ENCODE results near the gene KHDRBS2. TPM values are rescaled to one million over a fixed set of nuclear protein-coding genes. Genes with fewer than 3 reads are reported as not detected.

Gene KHDRBS2
- total and polyA plus RNA-seq, 2 donors (not counting 3 experiments of a cell fraction or from before 2014, with no cell fraction given), result not detected

GRCh38 chr6:62162858-62163257 lies 123.2 kb downstream of the KHDRBS2 start:
- no peak for DNase-seq (ENCODE audit: low read depth, low spot score)
- H3K27ac ChIP-seq (ENCODE audit: insufficient read depth, low read depth, low read length), result no peak overlapping the region
- no peak overlapping the region for H3K9ac ChIP-seq (replicated peaks; ENCODE audit: extremely low read depth, insufficient read depth, low read length)
- H3K36me3 ChIP-seq (ENCODE audit: control insufficient read depth in 2 of 2, extremely low read depth in 1 of 2, insufficient read depth in 2 of 2, low read length in 2 of 2), result no peaks in the 10 kb centered on the region
- H3K4me1 ChIP-seq (ENCODE audit: control insufficient read depth, extremely low read depth, insufficient read depth, low read length), result no peaks in the 10 kb centered on the region
- H4K20me1 ChIP-seq (replicated peaks; ENCODE audit: control insufficient read depth, extremely low read depth, insufficient read depth, low read length), result no peaks in the 10 kb centered on the region
- H3K4me3 ChIP-seq (replicated peaks in 1 of 3; ENCODE audit: insufficient read depth in 1 of 3, low read depth in 1 of 3, low read length in 3 of 3), result no peak overlapping the region
- dilution Hi-C loops (cut with MboI; ENCODE audit: extremely low pct_ligation_motif_present, low sequenced_read_pairs) (no loop called here), intact Hi-C loops (cut with micrococcal nuclease) (no loop called here)
- H3K79me2 ChIP-seq (ENCODE audit: control insufficient read depth, insufficient read depth, low read length), result no peaks in the 10 kb centered on the region
- no TSS peak for BruUV-seq (replicated peaks)
- H3K27me3 ChIP-seq (ENCODE audit: control insufficient read depth in 2 of 2, insufficient read depth in 2 of 2, low read length in 2 of 2), result no peaks in the 10 kb centered on the region
- ChIA-PET CTCF (no interaction called here), POLR2A (no interaction called here)
- no peak for FAIRE-seq
- no peaks in the 10 kb centered on the region for H3K9me3 ChIP-seq (replicated peaks; ENCODE audit: control insufficient read depth, insufficient read depth, low read length)
- H3K9me1 ChIP-seq (replicated peaks; ENCODE audit: control insufficient read depth, extremely low read depth, insufficient read depth, low read length), result no peaks in the 10 kb centered on the region
- H2AFZ ChIP-seq (ENCODE audit: low read depth, low read length), result no peak overlapping the region
- TF ChIP-seq POLR2AphosphoS5 (IDR thresholded peaks at IDR 0.05; ENCODE audit: insufficient read depth, low read depth, low read length) (no peak), FOS (IDR thresholded peaks at IDR 0.05; ENCODE audit: borderline replicate concordance, insufficient read depth, low read length) (no peak), EZH2 (IDR thresholded peaks at IDR 0.05; ENCODE audit: borderline replicate concordance, low read depth, low read length, severe bottlenecking) (no peak), POLR2A (IDR thresholded peaks at IDR 0.05; ENCODE audit: low read depth, low read length) (no peak), MYC (IDR thresholded peaks at IDR 0.05; ENCODE audit: low read depth, low read length) (no peak), GATA2 (IDR thresholded peaks at IDR 0.05; ENCODE audit: insufficient read depth, insufficient read length, low read depth, low read length) (no peak), JUN (IDR thresholded peaks at IDR 0.05; ENCODE audit: borderline replicate concordance, insufficient read depth, insufficient read length, low read depth) (no peak)
- TF ChIP-seq, protein P1, sequence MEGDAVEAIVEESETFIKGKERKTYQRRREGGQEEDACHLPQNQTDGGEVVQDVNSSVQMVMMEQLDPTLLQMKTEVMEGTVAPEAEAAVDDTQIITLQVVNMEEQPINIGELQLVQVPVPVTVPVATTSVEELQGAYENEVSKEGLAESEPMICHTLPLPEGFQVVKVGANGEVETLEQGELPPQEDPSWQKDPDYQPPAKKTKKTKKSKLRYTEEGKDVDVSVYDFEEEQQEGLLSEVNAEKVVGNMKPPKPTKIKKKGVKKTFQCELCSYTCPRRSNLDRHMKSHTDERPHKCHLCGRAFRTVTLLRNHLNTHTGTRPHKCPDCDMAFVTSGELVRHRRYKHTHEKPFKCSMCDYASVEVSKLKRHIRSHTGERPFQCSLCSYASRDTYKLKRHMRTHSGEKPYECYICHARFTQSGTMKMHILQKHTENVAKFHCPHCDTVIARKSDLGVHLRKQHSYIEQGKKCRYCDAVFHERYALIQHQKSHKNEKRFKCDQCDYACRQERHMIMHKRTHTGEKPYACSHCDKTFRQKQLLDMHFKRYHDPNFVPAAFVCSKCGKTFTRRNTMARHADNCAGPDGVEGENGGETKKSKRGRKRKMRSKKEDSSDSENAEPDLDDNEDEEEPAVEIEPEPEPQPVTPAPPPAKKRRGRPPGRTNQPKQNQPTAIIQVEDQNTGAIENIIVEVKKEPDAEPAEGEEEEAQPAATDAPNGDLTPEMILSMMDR (IDR thresholded peaks at IDR 0.05; ENCODE audit: extremely low read depth in 1 of 2, insufficient read depth in 1 of 2, low read depth in 1 of 2, low read length in 2 of 2), result no peak
- TF ChIP-seq, protein P2, sequence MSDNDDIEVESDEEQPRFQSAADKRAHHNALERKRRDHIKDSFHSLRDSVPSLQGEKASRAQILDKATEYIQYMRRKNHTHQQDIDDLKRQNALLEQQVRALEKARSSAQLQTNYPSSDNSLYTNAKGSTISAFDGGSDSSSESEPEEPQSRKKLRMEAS (IDR thresholded peaks at IDR 0.05; ENCODE audit: insufficient read depth, insufficient read length), result no peak
- H3K4me2 ChIP-seq (ENCODE audit: insufficient read depth, low read length), result no peak overlapping the region

Measured in endothelial cell of umbilical vein (primary cell).